GM04504 (cell line): ENCODE measurements around the gene GNB5.
"Not testable (repeated sequence)": the region's sequence is repeated elsewhere in the genome, so short reads cannot be mapped to it uniquely, and the experiment has no call there.

ENCODE experiments used
- DNase-seq: peaks from one replicate; pipeline ENCODE4 v3.0.0-alpha.2; 2012; ENCODE audit warnings: low read depth

Gene GNB5

GRCh38 chr15:52165494-52166131, 25.6 kb downstream of the GNB5 start:
- not testable (repeated sequence) for DNase-seq

- DNase-seq = no peak
Measured at GRCh38 chr15:52164631-52165265, 26.4 kb downstream of the GNB5 start.

GRCh38 chr15:52163321-52164190, 27.6 kb downstream of the GNB5 start:
- DNase-seq = no peak

GRCh38 chr15:52162876-52163275, 28.3 kb downstream of the GNB5 start:
- DNase-seq = no peak

- no peak for DNase-seq
Measured at GRCh38 chr15:52162260-52162659, 28.9 kb downstream of the GNB5 start.

- DNase-seq = no peak
Measured at GRCh38 chr15:52161406-52161966, 29.7 kb downstream of the GNB5 start.

- no peak for DNase-seq
Measured at GRCh38 chr15:52159645-52160044, 31.5 kb downstream of the GNB5 start.

- DNase-seq = no peak
Measured at GRCh38 chr15:52158084-52158765, 33.0 kb downstream of the GNB5 start.

GRCh38 chr15:52155878-52156277, 35.3 kb downstream of the GNB5 start:
- DNase-seq = no peak

- DNase-seq = no peak
Measured at GRCh38 chr15:52154896-52155865, 36.0 kb downstream of the GNB5 start.

GRCh38 chr15:52153900-52154895, 37.0 kb downstream of the GNB5 start:
- DNase-seq = no peak

GRCh38 chr15:52151353-52151752, 39.8 kb downstream of the GNB5 start:
- DNase-seq = no peak

- DNase-seq = no peak
Measured at GRCh38 chr15:52150871-52151270, 40.3 kb downstream of the GNB5 start.

- DNase-seq = no peak
Measured at GRCh38 chr15:52150043-52150825, 41.0 kb downstream of the GNB5 start.

GRCh38 chr15:52148403-52148802, 42.8 kb downstream of the GNB5 start:
- DNase-seq = no peak

GRCh38 chr15:52146776-52147175, 44.4 kb downstream of the GNB5 start:
- DNase-seq = no peak

GRCh38 chr15:52146261-52146660, 44.9 kb downstream of the GNB5 start:
- no peak for DNase-seq

- DNase-seq = peak; percentile 38
Measured at GRCh38 chr15:52144656-52145178, 46.5 kb downstream of the GNB5 start.

GRCh38 chr15:52143873-52144272, 47.3 kb downstream of the GNB5 start:
- DNase-seq = peak; percentile 85
